GM23338 (cell line): Measurements from ENCODE around the gene FBXO17. TPM values are rescaled to one million over a fixed set of nuclear protein-coding genes. Genes with fewer than 3 reads are reported as not detected.

Experiments
- ATAC-seq: fragments of 200-7000 bp; cut with Tn5 transposase; 3 replicates; pipeline ENCODE4 v1.9.1; 2020
- DNase-seq: peaks from one replicate; pipeline ENCODE4 v3.0.0-alpha.2; 2015; ENCODE audit warnings: low spot score
- H2AFZ ChIP-seq: fragments of 200-600 bp; sonication (generic); 2 replicates; pipeline ENCODE4 v1.8.0; 2016; ENCODE audit warnings: antibody characterized with exemption, mild to moderate bottlenecking, moderate library complexity
- H3F3A ChIP-seq: fragments of 200-600 bp; sonication (generic); replicated peaks from 2 replicates; pipeline ENCODE4 v1.8.0; 2017; ENCODE audit warnings: antibody characterized with exemption, mixed run types, low read depth
- H3K27ac ChIP-seq: fragments of 200-600 bp; sonication (generic); 2 replicates; pipeline ENCODE4 v1.6.1; 2016; ENCODE audit warnings: low read depth
- H3K27me3 ChIP-seq: fragments of 200-600 bp; sonication (generic); 2 replicates; pipeline ENCODE4 v1.8.0; 2016; ENCODE audit warnings: mild to moderate bottlenecking, mixed run types, moderate library complexity; ENCODE audit not compliant: insufficient read depth
- H3K36me3 ChIP-seq: fragments of 200-600 bp; sonication (generic); 2 replicates; pipeline ENCODE4 v1.8.0; 2016; ENCODE audit warnings: mild to moderate bottlenecking; ENCODE audit not compliant: insufficient read depth
- H3K4me1 ChIP-seq: fragments of 200-600 bp; sonication (generic); 2 replicates; pipeline ENCODE4 v1.8.0; 2016; ENCODE audit warnings: mild to moderate bottlenecking, moderate library complexity; ENCODE audit not compliant: insufficient read depth
- H3K4me2 ChIP-seq: fragments of 200-600 bp; sonication (generic); 2 replicates; pipeline ENCODE4 v1.7.1; 2017; ENCODE audit warnings: mixed run types
- H3K4me3 ChIP-seq: fragments of 200-600 bp; sonication (generic); 2 replicates; pipeline ENCODE4 v1.6.1; 2016; ENCODE audit warnings: mixed run types
- H3K79me2 ChIP-seq: fragments of 200-600 bp; sonication (generic); replicated peaks from 2 replicates; pipeline ENCODE4 v1.8.0; 2017; ENCODE audit warnings: mild to moderate bottlenecking; ENCODE audit not compliant: insufficient read depth
- H3K9me2 ChIP-seq: fragments of 200-600 bp; sonication (generic); 2 replicates; pipeline ENCODE4 v1.8.0; 2017; ENCODE audit not compliant: insufficient read depth
- H4K20me1 ChIP-seq: fragments of 200-600 bp; sonication (generic); replicated peaks from 2 replicates; pipeline ENCODE4 v1.8.0; 2017; ENCODE audit warnings: mild to moderate bottlenecking; ENCODE audit not compliant: insufficient read depth
- H3K27ac Mint-ChIP-seq: 2 replicates; pipeline ENCODE4 v1.8.0; 2020; ENCODE audit warnings: inconsistent platforms, mild to moderate bottlenecking, moderate library complexity, mixed read lengths
- H3K27me3 Mint-ChIP-seq: 3 replicates; pipeline ENCODE4 v1.8.0; 2022; ENCODE audit warnings: low read depth, mild to moderate bottlenecking, moderate library complexity, mixed read lengths, inconsistent platforms; ENCODE audit not compliant: insufficient read depth, poor library complexity
- H3K36me3 Mint-ChIP-seq: 3 replicates; pipeline ENCODE4 v1.8.0; 2021; ENCODE audit warnings: low read depth, mild to moderate bottlenecking, inconsistent platforms, moderate library complexity, mixed read lengths
- H3K4me1 Mint-ChIP-seq: 3 replicates; pipeline ENCODE4 v1.8.0; 2020; ENCODE audit warnings: mild to moderate bottlenecking, inconsistent platforms, mixed read lengths
- H3K4me3 Mint-ChIP-seq: 3 replicates; pipeline ENCODE4 v1.8.0; 2021; ENCODE audit warnings: moderate library complexity, mild to moderate bottlenecking, inconsistent platforms, mixed read lengths
- H3K9me3 Mint-ChIP-seq: 3 replicates; pipeline ENCODE4 v1.8.0; 2020; ENCODE audit warnings: moderate library complexity, mild to moderate bottlenecking, inconsistent platforms, mixed read lengths
- CTCF ChIP-seq, 2 experiments: fragments of 200-600 bp in 1 of 2; sonication (generic) in 1 of 2; conservative IDR thresholded peaks; 2 replicates each; pipeline versions ENCODE4 v1.5.1 to v1.6.1; 2016 to 2017; ENCODE audit warnings: antibody characterized with exemption in 2 of 2, low read depth in 2 of 2, mild to moderate bottlenecking in 2 of 2, moderate library complexity in 1 of 2
- ETS1 ChIP-seq: IDR thresholded peaks from 2 replicates; pipeline ENCODE4 v1.6.1; 2016; ENCODE audit warnings: antibody characterized with exemption
- JUNB ChIP-seq: IDR thresholded peaks from one replicate; pipeline ENCODE4 v1.6.1; 2016; ENCODE audit warnings: antibody characterized with exemption; ENCODE audit not compliant: unreplicated experiment
- NANOG ChIP-seq: IDR thresholded peaks from 2 replicates; pipeline ENCODE4 v1.6.1; 2016; ENCODE audit warnings: antibody characterized with exemption, borderline replicate concordance
- POLR2AphosphoS5 ChIP-seq: IDR thresholded peaks from 2 replicates; pipeline ENCODE4 v1.6.1; 2016; ENCODE audit warnings: antibody characterized with exemption, low read depth
- REST ChIP-seq: IDR thresholded peaks from one replicate; pipeline ENCODE4 v1.6.1; 2018; ENCODE audit warnings: antibody characterized with exemption; ENCODE audit not compliant: unreplicated experiment
- ZNF114 ChIP-seq: fragments of 250-450 bp; sonication (Bioruptor Pico); IDR thresholded peaks from 2 replicates; pipeline ENCODE4 v1.5.0; 2020; ENCODE audit warnings: mild to moderate bottlenecking, moderate library complexity
- polyA plus RNA-seq: library from polyadenylated mRNA; unstranded; fragments of >200 nt; fragmentation: Nextera tagmentation; extraction: Ambion mirVana; gene quantifications from 2 replicates; pipeline ENCODE4 v1.2.1, GENCODE V29; 2016
- total RNA-seq: library from RNA; depleted of rRNA; stranded (reverse); fragments of >200 nt; shearing (Covaris generic); gene quantifications from 2 replicates; pipeline ENCODE4 v1.2.3, GENCODE V29; 2014

The FBXO17 gene
- total and polyA plus RNA-seq, 2 experiments from 2014 or later, result 17.2 to 29.0 TPM

- Histone ChIP-seq H3K9me2 (no peaks in the 10 kb centered on the region), H3K4me3 (peak overlapping the region; percentile 41; the same call in 1 of the 2 replicates), H3K36me3 (no peaks in the 10 kb centered on the region), H2AFZ (no peak overlapping the region), H4K20me1 (no peaks in the 10 kb centered on the region), H3K27ac (no peak overlapping the region), H3K4me2 (peak overlapping the region; percentile 70), H3K4me1 (peaks cover 5% of the 10 kb centered on the region), H3K79me2 (no peaks in the 10 kb centered on the region), H3K27me3 (0 out of 2 replicates have a peak, but pooled peaks cover 4% of the 10 kb centered on the region), H3F3A (no peaks in the 10 kb centered on the region)
- Mint-ChIP-seq H3K36me3 (peaks cover 19% of the 10 kb centered on the region), H3K4me3 (no peak overlapping the region), H3K9me3 (no peaks in the 10 kb centered on the region), H3K27me3 (peaks cover 15% of the 10 kb centered on the region), H3K4me1 (peaks cover 6% of the 10 kb centered on the region), H3K27ac (no peak overlapping the region)
- ATAC-seq (no peak), DNase-seq (no peak)
- TF ChIP-seq REST (peak; percentile 56), NANOG (no peak)
Observed at GRCh38 chr19:38911388-38912001, 64.0 kb downstream of the FBXO17 start.

- no peak for DNase-seq
- ATAC-seq, result no peak
- no peak overlapping the region for H3K4me2 ChIP-seq
- Mint-ChIP-seq H3K27ac (no peak overlapping the region), H3K4me3 (no peak overlapping the region), H3K9me3 (no peaks in the 10 kb centered on the region), H3K4me1 (peaks cover 6% of the 10 kb centered on the region), H3K36me3 (peaks cover 23% of the 10 kb centered on the region), H3K27me3 (peaks cover 15% of the 10 kb centered on the region)
- peaks cover 5% of the 10 kb centered on the region for H3K4me1 ChIP-seq
- no peaks in the 10 kb centered on the region for H4K20me1 ChIP-seq
- no peaks in the 10 kb centered on the region for H3K9me2 ChIP-seq
- no peak overlapping the region for H3K4me3 ChIP-seq
- no peak overlapping the region for H3K27ac ChIP-seq
- H2AFZ ChIP-seq, result no peak overlapping the region
- no peaks in the 10 kb centered on the region for H3F3A ChIP-seq
- no peaks in the 10 kb centered on the region for H3K36me3 ChIP-seq
- H3K27me3 ChIP-seq, result 0 out of 2 replicates have a peak, but pooled peaks cover 4% of the 10 kb centered on the region
- no peaks in the 10 kb centered on the region for H3K79me2 ChIP-seq
- TF ChIP-seq CTCF (conservative IDR thresholded peaks at IDR 0.05; ENCODE audit: low read depth in 2 of 2) (no peak), ZNF114 (CRISPR knock-in tag) (no peak), ETS1 (no peak), REST (no peak), NANOG (no peak), POLR2AphosphoS5 (no peak), JUNB (no peak)
Observed at GRCh38 chr19:38910488-38910887, 65.1 kb downstream of the FBXO17 start.
